Caco-2 (cell line): Measurements from ENCODE around the gene SMARCA4. TPM values are rescaled to one million over a fixed set of nuclear protein-coding genes. Genes with fewer than 3 reads are reported as not detected.

Source experiments
- BruUV-seq: library from RNA; stranded (reverse); fragments of 400-500 nt; replicated peaks from 2 replicates; lab custom pipeline; 2021; lab: Mats Ljungman, UMichigan
- CTCF ChIA-PET: fragments of 300-600 bp; sonication (Branson Sonifier 250); formaldehyde crosslinking; loops from one replicate; lab custom pipeline; 2022; ENCODE audit warnings: antibody characterized with exemption; lab: Charles Lee
- POLR2A ChIA-PET: fragments of 300-600 bp; sonication (Branson Sonifier 250); formaldehyde crosslinking; loops from one replicate; lab custom pipeline; 2022; ENCODE audit warnings: antibody characterized with exemption; lab: Charles Lee
- DNase-seq, 2 experiments: peaks; one replicate each; pipeline versions ENCODE4 v3.0.0 to v3.0.0-alpha.2; 2020 to 2022
- H3K27me3 ChIP-seq: replicated peaks from 2 replicates; pipeline ENCODE4 v1.6.0; 2011; ENCODE audit warnings: low read length; ENCODE audit not compliant: control insufficient read depth, insufficient read depth
- H3K36me3 ChIP-seq: 2 replicates; pipeline ENCODE4 v1.5.1; 2011; ENCODE audit warnings: low read length; ENCODE audit not compliant: control insufficient read depth, insufficient read depth
- H3K4me1 ChIP-seq: fragments of 250-450 bp; sonication (Bioruptor Pico); 2 replicates; pipeline ENCODE4 v1.5.1; 2020; ENCODE audit warnings: mild to moderate bottlenecking
- H3K4me3 ChIP-seq: 2 replicates; pipeline ENCODE4 v1.5.1; 2011; ENCODE audit warnings: low read depth, mild to moderate bottlenecking, control low read depth, low read length
- H3K9me3 ChIP-seq: fragments of 250-450 bp; sonication (Bioruptor Pico); 2 replicates; pipeline ENCODE4 v1.5.1; 2020; ENCODE audit warnings: mild to moderate bottlenecking, moderate library complexity
- H3K27ac Mint-ChIP-seq: one replicate; pipeline ENCODE4 v1.8.0; 2022; ENCODE audit warnings: mixed read lengths; ENCODE audit not compliant: unreplicated experiment
- H3K27me3 Mint-ChIP-seq: one replicate; pipeline ENCODE4 v1.8.0; 2022; ENCODE audit warnings: mixed read lengths; ENCODE audit not compliant: insufficient read depth, unreplicated experiment
- H3K36me3 Mint-ChIP-seq: one replicate; pipeline ENCODE4 v1.8.0; 2022; ENCODE audit warnings: mild to moderate bottlenecking, mixed read lengths; ENCODE audit not compliant: insufficient read depth, unreplicated experiment
- H3K4me1 Mint-ChIP-seq: one replicate; pipeline ENCODE4 v1.8.0; 2022; ENCODE audit warnings: low read depth, mixed read lengths; ENCODE audit not compliant: unreplicated experiment
- H3K4me3 Mint-ChIP-seq: one replicate; pipeline ENCODE4 v1.8.0; 2022; ENCODE audit warnings: mild to moderate bottlenecking, moderate library complexity, mixed read lengths; ENCODE audit not compliant: unreplicated experiment
- H3K9me3 Mint-ChIP-seq: one replicate; pipeline ENCODE4 v1.8.0; 2022; ENCODE audit warnings: mixed read lengths; ENCODE audit not compliant: unreplicated experiment
- intact Hi-C: fragments of 100-400 bp; cut with micrococcal nuclease; formaldehyde crosslinking; loops from one replicate; pipeline ENCODE4 v1.10.0; 2022; ENCODE audit not compliant: unreplicated experiment
- total RNA-seq: library from RNA; stranded (reverse); gene quantifications from 2 replicates; pipeline ENCODE4 v1.2.3, GENCODE V29; 2022
- TF ChIP-seq, protein P1 (sequence below), 2 experiments: fragments of 200-600 bp in 1 of 2; IDR thresholded peaks; 1 replicate in 1 of 2; 2 replicates in 1 of 2; pipeline versions ENCODE4 v1.5.1 to v1.8.0; 2011 to 2022; ENCODE audit warnings: antibody characterized with exemption in 1 of 2, control low read depth in 1 of 2, inconsistent platforms in 1 of 2, low read depth in 1 of 2, low read length in 1 of 2, mild to moderate bottlenecking in 1 of 2, moderate library complexity in 1 of 2; ENCODE audit not compliant: insufficient read depth in 1 of 2, severe bottlenecking in 1 of 2, unreplicated experiment in 1 of 2

Gene SMARCA4
- total RNA-seq, 1 experiment from 2014 or later: 171 TPM

DNA sequence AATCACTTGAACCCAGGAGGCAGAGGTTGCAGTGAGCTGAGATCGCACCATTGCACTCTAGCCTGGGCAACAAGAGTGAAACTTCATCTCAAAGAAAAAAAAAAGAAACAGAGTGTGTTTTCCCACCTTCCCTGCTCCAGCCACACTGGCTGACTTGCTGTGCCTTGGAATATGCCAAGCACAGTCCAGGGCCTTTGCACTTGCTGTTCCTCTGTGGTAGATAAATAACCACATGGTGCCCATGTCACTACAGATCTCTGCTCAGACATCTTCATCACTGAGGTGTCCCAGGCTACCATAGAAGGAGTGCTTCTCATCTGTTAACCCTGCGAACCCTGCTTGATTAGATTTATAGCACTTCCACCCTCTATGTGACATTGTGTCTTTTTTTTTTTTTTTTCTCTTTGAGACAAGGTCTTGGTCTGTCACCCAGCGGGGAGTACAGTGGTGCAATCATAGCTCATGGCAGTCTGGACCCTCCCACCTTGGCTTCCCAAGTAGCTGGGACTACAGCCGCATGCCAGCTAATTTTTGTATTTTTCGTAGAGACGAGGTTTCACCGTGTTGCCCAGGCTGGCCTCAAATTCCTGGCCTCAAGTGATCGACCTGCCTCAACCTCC, 10.4 kb downstream of the SMARCA4 start:
- H3K27me3 Mint-ChIP-seq: no peaks in the 10 kb centered on the region
- no peaks in the 10 kb centered on the region for H3K9me3 ChIP-seq
- no peak overlapping the region for H3K4me3 ChIP-seq
- peaks cover 7% of the 10 kb centered on the region for H3K4me1 Mint-ChIP-seq
- TF ChIP-seq, protein P1, sequence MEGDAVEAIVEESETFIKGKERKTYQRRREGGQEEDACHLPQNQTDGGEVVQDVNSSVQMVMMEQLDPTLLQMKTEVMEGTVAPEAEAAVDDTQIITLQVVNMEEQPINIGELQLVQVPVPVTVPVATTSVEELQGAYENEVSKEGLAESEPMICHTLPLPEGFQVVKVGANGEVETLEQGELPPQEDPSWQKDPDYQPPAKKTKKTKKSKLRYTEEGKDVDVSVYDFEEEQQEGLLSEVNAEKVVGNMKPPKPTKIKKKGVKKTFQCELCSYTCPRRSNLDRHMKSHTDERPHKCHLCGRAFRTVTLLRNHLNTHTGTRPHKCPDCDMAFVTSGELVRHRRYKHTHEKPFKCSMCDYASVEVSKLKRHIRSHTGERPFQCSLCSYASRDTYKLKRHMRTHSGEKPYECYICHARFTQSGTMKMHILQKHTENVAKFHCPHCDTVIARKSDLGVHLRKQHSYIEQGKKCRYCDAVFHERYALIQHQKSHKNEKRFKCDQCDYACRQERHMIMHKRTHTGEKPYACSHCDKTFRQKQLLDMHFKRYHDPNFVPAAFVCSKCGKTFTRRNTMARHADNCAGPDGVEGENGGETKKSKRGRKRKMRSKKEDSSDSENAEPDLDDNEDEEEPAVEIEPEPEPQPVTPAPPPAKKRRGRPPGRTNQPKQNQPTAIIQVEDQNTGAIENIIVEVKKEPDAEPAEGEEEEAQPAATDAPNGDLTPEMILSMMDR (IDR thresholded peaks at IDR 0.05; ENCODE audit: insufficient read depth in 1 of 2, low read depth in 1 of 2, low read length in 1 of 2, severe bottlenecking in 1 of 2, unreplicated experiment in 1 of 2): no peak
- BruUV-seq: no TSS peak
- peaks cover 23% of the 10 kb centered on the region for H3K36me3 Mint-ChIP-seq
- ChIA-PET CTCF (interaction anchor here (1.0 to 1.1 kb wide), 2 partner anchors 29 to 155 kb away, joined by 3 to 7 read pairs; no protein-coding TSS in a partner anchor), POLR2A (no interaction called here)
- no peak for DNase-seq
- no peak overlapping the region for H3K27ac Mint-ChIP-seq
- H3K36me3 ChIP-seq: no peaks in the 10 kb centered on the region; the same call in 1 of the 2 replicates
- no peaks in the 10 kb centered on the region for H3K27me3 ChIP-seq
- H3K9me3 Mint-ChIP-seq: no peaks in the 10 kb centered on the region
- peaks cover 10% of the 10 kb centered on the region for H3K4me1 ChIP-seq
- intact Hi-C loops: no loop called here
- no peak overlapping the region for H3K4me3 Mint-ChIP-seq

DNA sequence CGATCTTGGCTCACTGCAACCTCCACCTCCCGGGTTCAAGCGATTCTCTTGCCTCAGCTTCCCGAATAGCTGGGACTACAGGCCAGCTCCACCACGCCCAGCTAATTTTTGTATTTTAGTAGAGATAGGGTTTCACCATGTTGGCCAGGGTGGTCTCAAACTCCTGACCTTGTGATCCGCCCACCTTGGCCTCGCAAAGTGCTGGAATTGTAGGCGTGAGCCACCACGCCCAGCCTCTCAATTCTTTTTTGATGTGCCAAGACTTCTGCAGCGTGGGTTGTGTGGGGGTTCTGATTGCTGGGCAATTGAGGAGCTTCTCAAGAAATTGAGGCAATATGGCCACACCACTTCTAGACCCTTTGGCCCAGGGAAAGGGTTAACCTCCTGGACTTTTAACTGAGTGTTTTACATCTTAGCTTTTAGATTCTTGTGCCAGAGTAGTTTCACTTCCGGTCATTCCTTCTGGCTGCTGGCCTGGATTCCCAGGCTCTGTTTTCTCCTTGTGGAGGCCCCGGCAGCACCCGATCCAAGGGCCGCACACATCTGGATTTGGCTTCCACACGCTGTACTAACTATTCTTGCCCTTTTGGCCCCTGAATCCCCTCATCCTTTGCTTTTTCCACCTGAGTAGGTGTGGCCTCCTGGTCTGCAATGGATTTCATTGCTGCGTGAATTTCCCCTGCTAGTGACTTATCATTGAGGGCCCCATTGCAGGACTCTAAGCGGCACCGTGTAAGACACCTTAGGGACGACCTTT, 14.7 kb downstream of the SMARCA4 start:
- H3K4me3 Mint-ChIP-seq: peak overlapping the region; percentile 22

More for the DNA sequence above, 14.7 kb downstream of the SMARCA4 start:
- Mint-ChIP-seq H3K27me3 (no peaks in the 10 kb centered on the region), H3K9me3 (no peaks in the 10 kb centered on the region), H3K36me3 (peaks cover 30% of the 10 kb centered on the region), H3K27ac (peak overlapping the region; percentile 62), H3K4me1 (peaks cover 10% of the 10 kb centered on the region)
- peaks cover 12% of the 10 kb centered on the region for H3K4me1 ChIP-seq
- TF ChIP-seq, protein P1 (IDR thresholded peaks at IDR 0.05; ENCODE audit: insufficient read depth in 1 of 2, low read depth in 1 of 2, low read length in 1 of 2, severe bottlenecking in 1 of 2, unreplicated experiment in 1 of 2): no peak
- intact Hi-C loops: no loop called here
- ChIA-PET POLR2A (interaction anchor here (0.7 kb wide), 1 partner anchor 36 kb away, joined by 3 read pairs; no protein-coding TSS in a partner anchor), CTCF (interaction anchor here (0.6 to 0.7 kb wide), 3 partner anchors 22 to 36 kb away, joined by 6 to 7 read pairs (median 6); no protein-coding TSS in a partner anchor)
- no peaks in the 10 kb centered on the region for H3K27me3 ChIP-seq
- no TSS peak for BruUV-seq
- no peaks in the 10 kb centered on the region for H3K9me3 ChIP-seq
- peak in 1 of 2 experiments; percentile 50 for DNase-seq
- no peak overlapping the region for H3K4me3 ChIP-seq
- H3K36me3 ChIP-seq: no peaks in the 10 kb centered on the region; the same call in 1 of the 2 replicates
